ENCODE measurements around the gene TMEM209. TPM values are rescaled to one million over a fixed set of nuclear protein-coding genes. Genes with fewer than 3 reads are reported as not detected.

Gene TMEM209
- total RNA-seq, 1 donor from 2014 or later, result 11.8 TPM

GRCh38 chr7:130182990-130183389 is 22.2 kb downstream of the TMEM209 start:
- DNase-seq (ENCODE audit: low spot score), result no peak
- Mint-ChIP-seq H3K27ac (ENCODE audit: unreplicated experiment) (no peak overlapping the region), H3K9me3 (ENCODE audit: unreplicated experiment) (no peaks in the 10 kb centered on the region), H3K27me3 (ENCODE audit: unreplicated experiment) (peaks cover 2% of the 10 kb centered on the region), H3K36me3 (ENCODE audit: low read depth, unreplicated experiment) (peaks cover 4% of the 10 kb centered on the region), H3K4me3 (ENCODE audit: unreplicated experiment) (no peak overlapping the region), H3K4me1 (ENCODE audit: unreplicated experiment) (no peaks in the 10 kb centered on the region)
- no peak for TF ChIP-seq CTCF (IDR thresholded peaks at IDR 0.05; ENCODE audit: unreplicated experiment)

GRCh38 chr7:130181263-130181605 is 24.0 kb downstream of the TMEM209 start:
- Mint-ChIP-seq H3K9me3 (ENCODE audit: unreplicated experiment) (no peaks in the 10 kb centered on the region), H3K27ac (ENCODE audit: unreplicated experiment) (no peak overlapping the region), H3K4me3 (ENCODE audit: unreplicated experiment) (no peak overlapping the region), H3K4me1 (ENCODE audit: unreplicated experiment) (no peaks in the 10 kb centered on the region), H3K36me3 (ENCODE audit: low read depth, unreplicated experiment) (peaks cover 4% of the 10 kb centered on the region), H3K27me3 (ENCODE audit: unreplicated experiment) (peaks cover 2% of the 10 kb centered on the region)
- DNase-seq (ENCODE audit: low spot score), result no peak
- TF ChIP-seq CTCF (IDR thresholded peaks at IDR 0.05; ENCODE audit: unreplicated experiment), result no peak

- peaks cover 4% of the 10 kb centered on the region for H3K36me3 Mint-ChIP-seq (ENCODE audit: low read depth, unreplicated experiment)
- H3K4me1 Mint-ChIP-seq (ENCODE audit: unreplicated experiment), result no peaks in the 10 kb centered on the region
- H3K4me3 Mint-ChIP-seq (ENCODE audit: unreplicated experiment), result no peak overlapping the region
- H3K27me3 Mint-ChIP-seq (ENCODE audit: unreplicated experiment), result peaks cover 2% of the 10 kb centered on the region
- no peak for TF ChIP-seq CTCF (IDR thresholded peaks at IDR 0.05; ENCODE audit: unreplicated experiment)
- no peaks in the 10 kb centered on the region for H3K9me3 Mint-ChIP-seq (ENCODE audit: unreplicated experiment)
- DNase-seq (ENCODE audit: low spot score), result no peak
- no peak overlapping the region for H3K27ac Mint-ChIP-seq (ENCODE audit: unreplicated experiment)
These were observed 24.5 kb downstream of the TMEM209 start for GRCh38 chr7:130180571-130181262.

- Mint-ChIP-seq H3K9me3 (ENCODE audit: unreplicated experiment) (no peaks in the 10 kb centered on the region), H3K27me3 (ENCODE audit: unreplicated experiment) (peaks cover 2% of the 10 kb centered on the region), H3K4me1 (ENCODE audit: unreplicated experiment) (no peaks in the 10 kb centered on the region), H3K4me3 (ENCODE audit: unreplicated experiment) (no peak overlapping the region), H3K27ac (ENCODE audit: unreplicated experiment) (no peak overlapping the region), H3K36me3 (ENCODE audit: low read depth, unreplicated experiment) (peaks cover 4% of the 10 kb centered on the region)
- no peak for DNase-seq (ENCODE audit: low spot score)
- no peak for TF ChIP-seq CTCF (IDR thresholded peaks at IDR 0.05; ENCODE audit: unreplicated experiment)
These were observed 25.6 kb downstream of the TMEM209 start for GRCh38 chr7:130179631-130180030.

GRCh38 chr7:130178251-130178650 is 27.0 kb downstream of the TMEM209 start:
- H3K9me3 Mint-ChIP-seq (ENCODE audit: unreplicated experiment), result no peaks in the 10 kb centered on the region
- no peak overlapping the region for H3K27ac Mint-ChIP-seq (ENCODE audit: unreplicated experiment)
- no peaks in the 10 kb centered on the region for H3K4me1 Mint-ChIP-seq (ENCODE audit: unreplicated experiment)
- no peak for DNase-seq (ENCODE audit: low spot score)
- TF ChIP-seq CTCF (IDR thresholded peaks at IDR 0.05; ENCODE audit: unreplicated experiment), result no peak
- H3K4me3 Mint-ChIP-seq (ENCODE audit: unreplicated experiment), result no peak overlapping the region
- peaks cover 2% of the 10 kb centered on the region for H3K27me3 Mint-ChIP-seq (ENCODE audit: unreplicated experiment)
- peaks cover 4% of the 10 kb centered on the region for H3K36me3 Mint-ChIP-seq (ENCODE audit: low read depth, unreplicated experiment)
